Retinal pigment epithelial cell (primary cell): ENCODE results near the gene PTGR3.
A peak's percentile ranks its signal among the peaks of the same experiment; 100 is the strongest.

ENCODE experiments used
- DNase-seq: peaks from one replicate; pipeline ENCODE4 v3.0.0-alpha.2; 2010; ENCODE audit warnings: low read depth
- H3K4me3 ChIP-seq: 2 replicates; pipeline ENCODE4 v1.5.1; 2011; ENCODE audit warnings: mild to moderate bottlenecking, low read length, control low read depth, moderate library complexity
- TF ChIP-seq, protein P1 (sequence below): conservative IDR thresholded peaks from 2 replicates; pipeline ENCODE4 v1.5.1; 2011; ENCODE audit warnings: low read depth, low read length, control low read depth, inconsistent platforms

PTGR3 gene

DNA sequence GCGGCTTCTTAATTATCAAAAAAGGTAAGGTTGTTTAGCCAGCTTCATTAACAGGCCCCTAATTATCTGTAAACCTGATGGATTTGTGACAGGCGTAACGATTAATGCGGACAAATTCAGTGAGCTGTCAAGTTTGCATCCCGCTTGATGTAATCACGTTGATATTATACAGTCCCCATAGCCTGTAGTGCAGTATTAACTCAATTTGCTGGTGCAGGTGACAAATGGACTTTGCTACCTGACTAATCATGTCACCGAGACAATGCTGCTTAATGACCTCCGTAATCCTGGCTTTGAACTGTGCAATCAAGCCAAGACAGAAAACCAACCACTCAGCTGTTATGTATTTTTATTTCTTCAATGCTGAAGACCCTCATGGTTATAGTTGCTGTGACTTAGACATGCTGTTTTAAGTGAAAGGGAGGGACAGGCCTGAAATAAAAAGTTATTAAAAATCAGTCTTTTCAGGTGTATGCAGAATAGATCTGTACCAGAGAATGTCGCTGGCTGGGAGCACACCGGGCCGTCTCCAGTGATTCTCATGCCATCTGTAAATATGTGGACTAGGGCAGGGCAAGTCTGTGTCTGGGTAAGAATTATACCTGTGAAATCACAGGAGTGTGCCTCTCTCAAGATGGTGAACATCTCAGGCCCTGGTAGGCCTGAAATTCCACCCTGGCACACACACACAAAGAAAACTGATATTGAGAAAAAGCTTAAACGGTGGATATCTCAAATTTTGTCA lies 6.0 kb upstream of the PTGR3 start:
- TF ChIP-seq, protein P1, sequence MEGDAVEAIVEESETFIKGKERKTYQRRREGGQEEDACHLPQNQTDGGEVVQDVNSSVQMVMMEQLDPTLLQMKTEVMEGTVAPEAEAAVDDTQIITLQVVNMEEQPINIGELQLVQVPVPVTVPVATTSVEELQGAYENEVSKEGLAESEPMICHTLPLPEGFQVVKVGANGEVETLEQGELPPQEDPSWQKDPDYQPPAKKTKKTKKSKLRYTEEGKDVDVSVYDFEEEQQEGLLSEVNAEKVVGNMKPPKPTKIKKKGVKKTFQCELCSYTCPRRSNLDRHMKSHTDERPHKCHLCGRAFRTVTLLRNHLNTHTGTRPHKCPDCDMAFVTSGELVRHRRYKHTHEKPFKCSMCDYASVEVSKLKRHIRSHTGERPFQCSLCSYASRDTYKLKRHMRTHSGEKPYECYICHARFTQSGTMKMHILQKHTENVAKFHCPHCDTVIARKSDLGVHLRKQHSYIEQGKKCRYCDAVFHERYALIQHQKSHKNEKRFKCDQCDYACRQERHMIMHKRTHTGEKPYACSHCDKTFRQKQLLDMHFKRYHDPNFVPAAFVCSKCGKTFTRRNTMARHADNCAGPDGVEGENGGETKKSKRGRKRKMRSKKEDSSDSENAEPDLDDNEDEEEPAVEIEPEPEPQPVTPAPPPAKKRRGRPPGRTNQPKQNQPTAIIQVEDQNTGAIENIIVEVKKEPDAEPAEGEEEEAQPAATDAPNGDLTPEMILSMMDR = no peak
- no peak overlapping the region for H3K4me3 ChIP-seq
- no peak for DNase-seq

DNA sequence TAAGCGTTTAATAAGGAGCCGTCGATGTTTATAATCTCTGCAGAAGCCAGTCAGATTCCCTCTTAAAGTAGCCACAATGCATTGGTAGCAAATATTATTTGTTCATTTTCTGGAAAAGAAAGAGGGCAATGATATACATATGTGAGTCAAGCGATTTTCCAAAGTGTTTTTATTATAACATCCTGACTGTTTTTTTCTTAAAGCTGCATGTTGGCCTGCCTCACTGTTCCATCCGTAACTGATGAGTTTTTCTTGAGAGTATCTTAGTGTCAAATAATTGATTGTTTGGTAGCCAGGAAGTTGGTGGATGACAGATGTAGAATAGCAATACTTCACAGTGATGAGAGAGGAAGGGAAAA lies 5.4 kb upstream of the PTGR3 start:
- no peak overlapping the region for H3K4me3 ChIP-seq
- no peak for DNase-seq
- TF ChIP-seq, protein P1 = no peak

DNA sequence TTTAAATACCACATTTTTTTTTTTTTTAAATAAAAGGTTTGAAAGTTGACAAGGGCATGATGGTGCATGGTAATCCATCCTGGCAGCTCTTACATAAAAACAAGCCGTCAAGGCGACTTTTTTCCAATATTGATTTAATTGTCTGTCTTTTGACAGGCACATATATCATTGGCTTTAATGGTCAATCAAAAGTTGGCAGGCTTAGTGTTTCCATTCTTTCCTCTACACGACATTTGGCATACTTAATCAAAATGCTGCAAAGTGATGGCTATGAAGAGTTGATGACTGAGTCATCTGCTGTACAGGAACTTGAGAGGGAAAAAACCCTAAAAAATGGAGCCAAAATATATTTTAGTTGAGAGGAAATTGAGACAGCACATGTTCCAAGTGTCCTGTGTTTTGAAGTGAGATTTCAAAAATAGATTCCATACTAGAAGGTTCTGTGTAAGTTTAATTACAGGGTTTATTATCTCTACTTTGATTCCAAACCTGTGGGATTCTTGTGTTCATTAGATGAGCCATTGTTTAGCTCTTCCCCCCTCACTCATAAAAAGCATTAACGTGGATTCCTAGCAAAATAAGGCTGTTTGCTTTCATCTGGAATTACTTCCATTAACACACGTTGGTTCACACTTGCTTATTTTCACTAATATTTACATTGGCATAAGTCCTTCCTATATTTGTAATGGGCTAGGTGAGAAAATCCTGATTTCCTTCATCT lies 4.8 kb upstream of the PTGR3 start:
- no peak overlapping the region for H3K4me3 ChIP-seq
- no peak for DNase-seq
- TF ChIP-seq, protein P1 = no peak

DNA sequence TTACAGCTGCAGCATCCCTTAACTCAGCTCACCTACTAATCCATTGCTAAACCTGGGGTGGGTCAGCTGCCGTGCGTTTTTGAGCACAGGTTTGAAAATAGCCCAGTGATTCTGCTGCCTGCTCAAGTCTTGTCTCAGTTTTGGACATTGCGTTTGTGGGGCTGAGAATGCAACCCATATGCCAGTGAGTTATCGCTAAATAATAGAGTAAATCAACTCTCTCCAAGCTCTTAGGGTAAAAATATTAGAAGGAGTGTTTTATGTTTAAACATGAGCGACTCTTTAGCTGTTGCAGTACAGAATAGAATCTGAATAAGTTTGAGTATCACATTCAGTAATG lies 3.8 kb upstream of the PTGR3 start:
- TF ChIP-seq, protein P1 = no peak
- DNase-seq = no peak
- peak overlapping the region; percentile 61 for H3K4me3 ChIP-seq

- peak overlapping the region; percentile 61 for H3K4me3 ChIP-seq
- DNase-seq = no peak
- TF ChIP-seq, protein P1 = no peak
Measured at GRCh38 chr18:75211953-75212750, 3.2 kb upstream of the PTGR3 start.

DNA sequence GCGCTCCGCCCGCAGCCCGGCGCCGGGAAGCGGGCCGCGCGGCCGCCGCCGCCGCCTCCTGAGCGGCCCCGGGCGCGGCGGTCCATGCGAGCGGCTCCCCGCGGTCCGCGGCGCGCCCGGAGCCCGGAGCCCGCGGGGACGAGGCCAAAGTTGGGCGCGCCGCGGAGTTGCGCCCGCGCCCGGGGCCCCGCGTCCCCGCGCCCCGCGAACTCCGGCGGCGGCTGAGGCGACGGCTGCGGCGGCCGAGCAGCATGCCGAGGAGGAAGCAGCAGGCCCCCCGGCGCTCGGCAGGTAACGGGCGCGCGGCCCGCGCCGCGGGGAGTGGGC lies 2.6 kb upstream of the PTGR3 start:
- peak overlapping the region; percentile 61 for H3K4me3 ChIP-seq
- TF ChIP-seq, protein P1 = no peak
- DNase-seq = no peak
